NT2/D1 (cell line): Measurements from ENCODE around the gene CUTA.
"Not testable (repeated sequence)": the region's sequence is repeated elsewhere in the genome, so short reads cannot be mapped to it uniquely, and the experiment has no call there.

ENCODE experiments used
- SUZ12 ChIP-seq: IDR thresholded peaks from 2 replicates; pipeline ENCODE4 v1.6.1; 2011; ENCODE audit not compliant: insufficient read length, insufficient read depth; ENCODE audit errors: extremely low read depth
- YY1 ChIP-seq: IDR thresholded peaks from 2 replicates; pipeline ENCODE4 v1.6.1; 2011; ENCODE audit not compliant: insufficient read length, insufficient read depth
- ZNF274 ChIP-seq: IDR thresholded peaks from 2 replicates; pipeline ENCODE4 v1.6.1; 2011; ENCODE audit warnings: mild to moderate bottlenecking, low read depth, low read length

- not testable (repeated sequence) for TF ChIP-seq SUZ12, YY1, ZNF274
These were observed 38.7 kb downstream of the CUTA start for GRCh38 chr6:33379184-33379583.
